ENCODE measurements around the gene JAZF1.

The JAZF1 gene

DNA sequence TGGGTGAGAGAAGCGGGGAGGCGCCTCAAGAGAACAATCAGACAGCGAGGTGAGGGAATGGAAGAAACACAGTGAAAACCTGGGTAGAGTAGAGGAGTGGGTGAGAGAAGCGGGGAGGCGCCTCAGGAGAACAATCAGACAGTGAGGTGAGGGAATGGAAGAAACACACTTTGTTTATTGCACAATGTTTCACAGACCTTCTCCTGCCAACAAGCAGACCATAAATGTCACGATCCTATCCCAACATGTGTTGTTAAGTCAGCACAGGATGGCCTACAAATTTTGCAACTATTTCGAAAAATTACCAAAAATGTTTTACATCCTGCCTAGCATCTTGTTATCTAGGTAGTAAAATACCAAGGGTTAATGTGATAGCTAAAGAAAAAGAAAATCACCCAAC lies 115.3 kb downstream of the JAZF1 start:
- TF ChIP-seq POU6F1 (CRISPR knock-in tag; IDR thresholded peaks at IDR 0.05; ENCODE audit: borderline replicate concordance, low read depth) (no peak), ZFP3 (CRISPR knock-in tag; IDR thresholded peaks at IDR 0.05) (no peak), ARNTL (CRISPR knock-in tag; IDR thresholded peaks at IDR 0.05; ENCODE audit: borderline replicate concordance, low read depth) (no peak), TSHZ2 (CRISPR knock-in tag; IDR thresholded peaks at IDR 0.05) (no peak), TCF4 (CRISPR knock-in tag; IDR thresholded peaks at IDR 0.05; ENCODE audit: borderline replicate concordance) (no peak), PPARA (CRISPR knock-in tag; IDR thresholded peaks at IDR 0.05; ENCODE audit: borderline replicate concordance) (no peak), ZNF8 (CRISPR knock-in tag; IDR thresholded peaks at IDR 0.05) (no peak), CSDC2 (CRISPR knock-in tag; IDR thresholded peaks at IDR 0.05) (no peak), ZC3H10 (CRISPR knock-in tag; IDR thresholded peaks at IDR 0.05) (no peak), SNAI2 (CRISPR knock-in tag; IDR thresholded peaks at IDR 0.05) (no peak), TOX (CRISPR knock-in tag; IDR thresholded peaks at IDR 0.05; ENCODE audit: borderline replicate concordance) (no peak), GLIS3 (CRISPR knock-in tag; IDR thresholded peaks at IDR 0.05) (no peak), BACH2 (CRISPR knock-in tag; IDR thresholded peaks at IDR 0.05; ENCODE audit: borderline replicate concordance) (no peak), OSR1 (CRISPR knock-in tag; IDR thresholded peaks at IDR 0.05) (no peak), ISL1 (CRISPR knock-in tag; IDR thresholded peaks at IDR 0.05) (no peak), ESRRG (CRISPR knock-in tag; IDR thresholded peaks at IDR 0.05) (no peak), ZNF70 (CRISPR knock-in tag; IDR thresholded peaks at IDR 0.05) (no peak)
- TF ChIP-seq, protein P1, sequence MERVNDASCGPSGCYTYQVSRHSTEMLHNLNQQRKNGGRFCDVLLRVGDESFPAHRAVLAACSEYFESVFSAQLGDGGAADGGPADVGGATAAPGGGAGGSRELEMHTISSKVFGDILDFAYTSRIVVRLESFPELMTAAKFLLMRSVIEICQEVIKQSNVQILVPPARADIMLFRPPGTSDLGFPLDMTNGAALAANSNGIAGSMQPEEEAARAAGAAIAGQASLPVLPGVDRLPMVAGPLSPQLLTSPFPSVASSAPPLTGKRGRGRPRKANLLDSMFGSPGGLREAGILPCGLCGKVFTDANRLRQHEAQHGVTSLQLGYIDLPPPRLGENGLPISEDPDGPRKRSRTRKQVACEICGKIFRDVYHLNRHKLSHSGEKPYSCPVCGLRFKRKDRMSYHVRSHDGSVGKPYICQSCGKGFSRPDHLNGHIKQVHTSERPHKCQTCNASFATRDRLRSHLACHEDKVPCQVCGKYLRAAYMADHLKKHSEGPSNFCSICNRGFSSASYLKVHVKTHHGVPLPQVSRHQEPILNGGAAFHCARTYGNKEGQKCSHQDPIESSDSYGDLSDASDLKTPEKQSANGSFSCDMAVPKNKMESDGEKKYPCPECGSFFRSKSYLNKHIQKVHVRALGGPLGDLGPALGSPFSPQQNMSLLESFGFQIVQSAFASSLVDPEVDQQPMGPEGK (CRISPR knock-in tag; IDR thresholded peaks at IDR 0.05; ENCODE audit: borderline replicate concordance) = no peak
- TF ChIP-seq, protein P2, sequence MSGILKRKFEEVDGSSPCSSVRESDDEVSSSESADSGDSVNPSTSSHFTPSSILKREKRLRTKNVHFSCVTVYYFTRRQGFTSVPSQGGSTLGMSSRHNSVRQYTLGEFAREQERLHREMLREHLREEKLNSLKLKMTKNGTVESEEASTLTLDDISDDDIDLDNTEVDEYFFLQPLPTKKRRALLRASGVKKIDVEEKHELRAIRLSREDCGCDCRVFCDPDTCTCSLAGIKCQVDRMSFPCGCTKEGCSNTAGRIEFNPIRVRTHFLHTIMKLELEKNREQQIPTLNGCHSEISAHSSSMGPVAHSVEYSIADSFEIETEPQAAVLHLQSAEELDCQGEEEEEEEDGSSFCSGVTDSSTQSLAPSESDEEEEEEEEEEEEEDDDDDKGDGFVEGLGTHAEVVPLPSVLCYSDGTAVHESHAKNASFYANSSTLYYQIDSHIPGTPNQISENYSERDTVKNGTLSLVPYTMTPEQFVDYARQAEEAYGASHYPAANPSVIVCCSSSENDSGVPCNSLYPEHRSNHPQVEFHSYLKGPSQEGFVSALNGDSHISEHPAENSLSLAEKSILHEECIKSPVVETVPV (CRISPR knock-in tag; IDR thresholded peaks at IDR 0.05) = no peak
- TF ChIP-seq, protein P3, sequence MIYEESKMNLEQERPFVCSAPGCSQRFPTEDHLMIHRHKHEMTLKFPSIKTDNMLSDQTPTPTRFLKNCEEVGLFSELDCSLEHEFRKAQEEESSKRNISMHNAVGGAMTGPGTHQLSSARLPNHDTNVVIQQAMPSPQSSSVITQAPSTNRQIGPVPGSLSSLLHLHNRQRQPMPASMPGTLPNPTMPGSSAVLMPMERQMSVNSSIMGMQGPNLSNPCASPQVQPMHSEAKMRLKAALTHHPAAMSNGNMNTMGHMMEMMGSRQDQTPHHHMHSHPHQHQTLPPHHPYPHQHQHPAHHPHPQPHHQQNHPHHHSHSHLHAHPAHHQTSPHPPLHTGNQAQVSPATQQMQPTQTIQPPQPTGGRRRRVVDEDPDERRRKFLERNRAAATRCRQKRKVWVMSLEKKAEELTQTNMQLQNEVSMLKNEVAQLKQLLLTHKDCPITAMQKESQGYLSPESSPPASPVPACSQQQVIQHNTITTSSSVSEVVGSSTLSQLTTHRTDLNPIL (CRISPR knock-in tag; IDR thresholded peaks at IDR 0.05; ENCODE audit: low read depth) = no peak
- no peak for ATAC-seq

DNA sequence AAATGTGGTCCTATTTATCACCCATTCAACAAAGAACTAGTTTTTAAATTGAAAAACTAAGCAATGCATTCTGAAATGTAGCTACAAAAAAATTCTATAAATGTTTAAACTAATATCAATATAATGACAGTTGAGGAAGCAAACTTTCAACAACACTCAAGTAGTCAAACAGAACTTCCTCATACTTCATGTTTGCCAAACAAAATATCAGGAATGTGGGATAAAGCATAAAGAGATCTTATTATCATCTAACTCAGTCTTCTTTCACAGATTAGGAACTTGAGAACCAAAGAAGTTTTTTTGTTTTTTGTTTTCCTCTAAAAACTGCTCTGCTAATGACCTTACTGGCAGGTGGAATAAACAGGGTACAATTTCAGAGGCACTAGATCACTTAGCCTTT lies 116.2 kb downstream of the JAZF1 start:
- ATAC-seq = no peak
- TF ChIP-seq ZC3H10 (CRISPR knock-in tag; IDR thresholded peaks at IDR 0.05) (no peak), POU6F1 (CRISPR knock-in tag; IDR thresholded peaks at IDR 0.05; ENCODE audit: borderline replicate concordance, low read depth) (no peak), BACH2 (CRISPR knock-in tag; IDR thresholded peaks at IDR 0.05; ENCODE audit: borderline replicate concordance) (no peak), TSHZ2 (CRISPR knock-in tag; IDR thresholded peaks at IDR 0.05) (no peak), ISL1 (CRISPR knock-in tag; IDR thresholded peaks at IDR 0.05) (0 out of 2 replicates have a peak, but pooled peaks have one; percentile 28), OSR1 (CRISPR knock-in tag; IDR thresholded peaks at IDR 0.05) (no peak), ZNF8 (CRISPR knock-in tag; IDR thresholded peaks at IDR 0.05) (no peak)
- TF ChIP-seq, protein P1 (CRISPR knock-in tag; IDR thresholded peaks at IDR 0.05; ENCODE audit: borderline replicate concordance) = no peak
